GM19452 (cell line): ENCODE results near the gene ITPR2.
A peak's percentile ranks its signal among the peaks of the same experiment; 100 is the strongest.

Experiments used
- ATAC-seq: cut with Tn5 transposase; IDR thresholded peaks from one replicate; pipeline ENCODE4 v1.9.1; 2021; ENCODE audit not compliant: unreplicated experiment

Gene ITPR2

DNA sequence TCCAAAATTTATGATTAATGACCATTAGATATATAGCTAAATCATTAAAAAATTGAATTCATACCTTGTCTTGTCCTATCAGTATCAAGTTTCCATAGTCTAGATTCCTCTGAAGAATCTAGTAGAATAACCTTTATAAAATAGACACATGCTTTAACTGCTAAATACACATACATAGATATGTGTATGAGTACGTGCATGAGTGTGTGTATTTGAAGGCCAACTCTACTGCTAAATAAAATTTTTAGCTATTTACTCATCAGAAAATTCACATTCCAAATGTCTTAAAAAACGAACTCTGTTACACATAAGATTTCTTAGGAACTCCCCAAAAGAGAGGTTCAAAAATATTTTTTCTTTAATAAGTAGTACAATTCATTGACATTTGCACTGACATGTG lies 404.6 kb downstream of the ITPR2 start:
- no peak for ATAC-seq

DNA sequence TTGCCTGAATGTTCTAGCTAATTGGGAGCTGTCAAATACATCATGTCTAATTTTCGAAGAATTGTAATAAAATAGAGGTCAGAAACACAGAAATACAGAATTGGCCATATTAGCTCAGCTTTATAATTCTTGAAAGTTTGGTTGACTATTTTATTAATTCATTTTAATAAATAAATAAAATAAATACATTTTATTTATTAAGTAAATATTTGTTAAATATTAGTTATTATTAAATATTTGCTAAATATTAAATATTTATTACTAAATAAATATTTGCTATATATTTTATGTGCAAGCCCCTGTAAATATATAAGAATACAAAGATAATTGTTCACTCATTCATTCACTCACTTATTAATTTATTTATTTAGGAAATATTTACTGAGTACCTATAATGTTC lies 406.3 kb downstream of the ITPR2 start:
- ATAC-seq = no peak

DNA sequence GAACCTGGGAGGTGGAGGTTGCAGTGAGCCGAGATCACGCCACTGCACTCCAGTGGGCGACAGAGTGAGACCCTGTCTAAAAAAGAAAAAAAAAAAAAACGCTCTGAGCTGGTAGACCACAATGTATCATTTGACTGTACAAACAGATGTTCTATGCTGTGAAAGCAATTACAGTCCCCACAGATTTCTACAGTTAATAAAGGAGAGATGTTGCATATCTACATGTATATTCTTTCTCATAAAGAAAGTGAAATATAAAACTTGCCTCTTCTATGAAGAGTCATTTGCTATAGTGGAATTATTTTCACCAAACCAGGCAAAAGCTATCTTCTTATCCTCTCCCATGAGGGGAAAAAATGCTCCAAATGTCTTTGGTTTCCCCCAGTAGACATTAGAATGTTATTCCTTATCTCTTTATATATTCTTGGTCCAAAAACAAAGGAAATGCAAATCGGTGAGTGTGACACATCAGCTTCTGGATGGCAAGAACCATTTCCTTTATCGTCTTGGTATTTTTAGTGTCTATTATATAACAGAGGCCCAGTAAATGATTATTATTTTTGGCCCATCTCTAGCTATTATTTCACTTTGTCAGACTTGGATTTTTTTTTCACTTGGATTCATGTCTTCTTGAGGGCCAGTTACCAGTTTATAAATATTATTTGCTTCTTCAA lies 407.3 kb downstream of the ITPR2 start:
- ATAC-seq = peak; percentile 74

DNA sequence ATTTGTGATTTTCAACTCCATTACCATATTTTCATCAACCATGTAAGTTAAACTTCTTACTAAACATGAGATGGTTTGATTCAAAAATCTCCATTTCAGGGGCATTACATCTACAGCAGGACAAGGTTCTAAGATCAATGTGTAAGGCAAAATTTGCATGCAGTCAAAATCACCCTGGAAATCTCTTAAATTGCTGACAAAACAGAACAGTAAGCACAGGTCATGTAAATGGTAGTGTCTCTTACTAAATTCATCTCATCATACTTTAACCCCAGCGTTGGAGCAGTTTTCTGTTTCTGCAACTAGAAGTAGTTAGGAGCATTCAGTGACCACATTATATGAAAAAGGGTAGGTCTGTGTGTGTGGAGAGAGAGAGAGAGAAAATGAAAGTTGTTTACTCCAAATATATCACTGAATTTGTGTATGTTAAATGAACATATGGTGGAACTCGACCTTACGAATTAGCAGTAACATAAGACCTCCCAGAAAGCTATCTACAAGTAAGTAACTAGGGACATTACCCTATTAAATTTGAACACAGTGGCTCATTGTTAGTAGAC lies 410.1 kb downstream of the ITPR2 start:
- peak; percentile 38 for ATAC-seq

DNA sequence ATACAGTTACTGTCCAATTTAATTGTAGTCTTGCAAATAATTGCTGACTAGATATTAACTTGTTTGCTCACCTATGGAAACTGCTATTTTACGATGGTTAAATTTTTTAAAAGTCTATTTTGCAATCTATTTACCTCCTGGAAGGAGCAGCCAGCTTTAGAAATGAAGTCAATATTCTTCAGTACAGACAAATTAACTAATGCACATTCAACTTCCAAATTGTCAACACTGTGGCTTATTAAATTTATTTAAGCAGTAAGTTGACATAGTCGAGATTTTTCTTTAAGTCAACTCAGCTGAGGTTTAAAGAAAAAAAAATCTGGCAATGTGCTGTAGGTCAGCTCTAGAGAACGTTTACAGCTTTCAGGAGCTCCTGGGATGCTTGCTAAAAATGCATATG lies 416.4 kb downstream of the ITPR2 start:
- no peak for ATAC-seq

DNA sequence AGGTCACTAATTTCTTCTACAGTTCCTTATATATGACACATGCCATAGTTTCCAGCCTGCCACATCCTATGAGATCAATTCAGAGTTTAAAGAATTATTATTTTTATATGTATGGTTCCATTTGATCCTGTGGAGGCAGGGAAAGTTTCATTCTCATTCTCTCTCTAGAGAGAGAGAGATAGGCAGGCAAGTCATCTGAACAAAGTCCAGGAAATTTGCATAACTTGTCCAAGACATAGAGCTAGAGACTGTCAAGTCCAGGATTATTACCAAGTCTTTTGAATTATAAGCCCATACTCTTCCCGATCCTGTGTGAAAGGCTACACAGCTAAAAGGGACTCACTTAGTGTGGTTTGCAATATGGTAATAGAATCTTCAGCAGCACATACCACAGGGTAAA lies 422.3 kb downstream of the ITPR2 start:
- no peak for ATAC-seq

DNA sequence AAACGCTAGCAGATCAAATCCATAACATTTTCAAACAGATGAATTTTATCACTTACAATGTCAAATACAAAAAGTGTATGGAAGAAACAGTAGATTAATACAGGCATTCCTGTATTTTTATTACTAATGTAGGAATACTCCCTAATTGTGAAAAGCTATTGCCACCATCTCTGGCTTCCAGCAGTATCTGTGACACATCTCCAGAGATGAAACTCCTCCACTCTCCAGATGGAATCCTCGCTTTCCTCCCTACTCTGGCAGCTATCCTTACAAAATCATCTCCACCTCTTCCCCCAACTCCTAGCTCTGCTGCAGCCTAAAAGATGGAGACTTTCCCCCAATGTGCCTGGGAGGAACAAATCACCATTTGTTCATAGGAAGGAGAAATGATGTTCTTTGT lies 426.2 kb downstream of the ITPR2 start:
- ATAC-seq = no peak

DNA sequence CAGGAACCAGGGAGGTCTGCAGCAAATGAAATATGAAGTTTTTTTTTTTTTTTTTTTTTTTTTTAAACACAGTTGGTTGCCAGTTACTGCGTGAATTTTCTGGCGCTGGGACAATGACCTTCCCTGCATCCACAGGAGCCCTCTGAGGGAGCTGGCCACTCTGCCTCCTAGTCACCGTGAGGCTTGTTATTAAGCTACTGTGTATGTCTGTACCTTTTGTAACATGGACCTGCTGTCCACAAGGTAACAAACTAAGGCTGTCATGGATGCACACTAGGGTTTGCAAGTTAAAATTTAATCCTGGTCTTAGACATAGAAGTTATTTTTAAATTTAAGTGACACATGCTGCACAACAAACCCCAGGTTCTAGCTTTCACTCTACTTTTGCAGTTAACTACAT lies 426.6 kb downstream of the ITPR2 start:
- ATAC-seq = no peak

DNA sequence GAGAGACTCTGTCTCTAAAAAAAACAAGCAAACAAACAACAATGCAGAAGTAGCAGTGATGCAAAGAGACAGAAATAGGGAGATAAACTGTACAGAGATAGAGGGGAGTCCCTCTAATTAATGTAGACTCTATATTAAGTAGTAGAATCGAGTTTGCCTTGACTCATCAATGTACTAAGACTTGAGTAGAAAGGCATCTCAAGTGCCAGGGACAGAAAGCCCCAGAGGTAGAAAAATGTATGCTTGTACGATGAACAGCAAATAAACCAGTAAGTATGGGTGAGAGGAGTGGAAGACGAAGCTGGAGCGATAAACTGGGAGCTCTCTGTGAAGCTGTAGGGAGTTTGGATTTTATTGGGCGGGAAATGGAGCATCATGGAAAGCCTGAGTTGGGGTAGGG lies 429.4 kb downstream of the ITPR2 start:
- no peak for ATAC-seq

DNA sequence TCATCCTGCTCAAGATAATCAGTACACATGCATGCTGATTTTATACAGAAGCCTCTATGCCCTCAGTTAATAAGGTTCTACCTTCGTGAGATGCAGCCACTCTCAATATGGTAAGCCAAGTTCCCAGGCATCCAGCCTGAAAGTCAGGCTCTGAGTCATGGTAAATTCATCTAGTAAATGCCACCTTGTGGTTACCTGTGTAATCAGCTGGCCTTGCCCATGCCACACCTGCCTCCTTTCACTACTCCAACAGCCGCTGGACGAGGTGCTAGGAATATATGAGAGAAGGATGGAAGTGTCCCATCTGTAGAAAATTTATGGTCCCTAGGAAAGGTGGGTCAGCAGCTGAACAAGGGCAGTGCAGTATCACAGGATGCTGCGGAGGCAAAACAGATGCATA lies 430.3 kb downstream of the ITPR2 start:
- no peak for ATAC-seq

DNA sequence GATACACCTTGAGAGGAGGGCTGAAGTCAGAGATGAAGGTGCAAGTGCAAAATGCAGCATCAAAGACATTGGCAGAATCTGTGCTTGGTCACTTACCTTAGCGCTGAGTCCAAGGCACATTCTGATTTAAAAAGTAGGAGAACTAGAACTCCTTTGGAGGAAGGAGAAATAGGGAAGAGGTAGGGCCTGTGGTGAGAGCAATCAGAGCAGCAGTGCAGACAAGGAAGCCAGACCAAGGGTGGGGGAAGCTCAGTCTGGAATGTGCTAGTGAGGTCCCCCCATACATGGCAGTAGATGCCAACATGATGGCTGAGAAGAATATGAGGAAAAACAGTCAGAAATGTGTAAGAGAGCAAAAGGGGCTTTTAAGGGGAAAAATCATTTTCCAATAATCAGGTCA lies 431.1 kb downstream of the ITPR2 start:
- no peak for ATAC-seq

DNA sequence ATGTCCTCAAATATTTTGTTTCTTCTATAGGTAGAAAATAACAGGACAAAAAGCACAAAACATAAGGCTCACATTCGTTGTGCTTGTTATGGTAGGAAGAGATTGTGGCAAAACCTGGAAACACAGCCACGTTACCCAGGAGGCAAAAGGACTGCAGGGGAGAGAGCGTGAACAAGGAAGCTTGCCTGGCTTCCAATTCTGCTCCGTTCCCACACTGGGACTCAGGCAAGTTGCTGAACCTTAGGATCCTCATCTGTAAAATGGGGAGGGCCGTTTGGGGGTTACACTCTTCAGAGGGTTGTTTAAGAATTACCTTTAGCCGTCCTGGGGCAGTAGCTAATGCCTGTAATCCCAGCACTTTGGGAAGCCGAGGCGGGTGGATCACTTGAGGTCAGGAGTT lies 432.4 kb downstream of the ITPR2 start:
- no peak for ATAC-seq

DNA sequence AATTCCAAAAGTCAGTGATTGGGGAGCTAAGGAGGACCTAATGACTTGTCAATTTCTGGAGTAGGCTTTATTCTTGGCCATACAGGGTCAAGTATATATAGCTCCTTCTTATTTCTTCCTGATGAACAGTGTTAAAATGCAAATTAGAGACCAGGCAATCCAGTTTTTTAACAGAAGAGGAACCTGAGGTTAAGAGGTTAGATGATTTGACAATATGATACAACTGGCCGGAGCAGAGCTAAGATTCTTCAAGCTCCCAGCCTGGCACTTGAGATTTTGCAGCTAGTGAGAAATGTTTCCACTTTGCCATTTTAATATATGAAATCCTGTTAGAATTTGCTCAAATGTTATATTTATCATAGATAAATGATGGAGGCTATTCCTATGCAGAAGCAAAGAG lies 433.6 kb downstream of the ITPR2 start:
- ATAC-seq = no peak

DNA sequence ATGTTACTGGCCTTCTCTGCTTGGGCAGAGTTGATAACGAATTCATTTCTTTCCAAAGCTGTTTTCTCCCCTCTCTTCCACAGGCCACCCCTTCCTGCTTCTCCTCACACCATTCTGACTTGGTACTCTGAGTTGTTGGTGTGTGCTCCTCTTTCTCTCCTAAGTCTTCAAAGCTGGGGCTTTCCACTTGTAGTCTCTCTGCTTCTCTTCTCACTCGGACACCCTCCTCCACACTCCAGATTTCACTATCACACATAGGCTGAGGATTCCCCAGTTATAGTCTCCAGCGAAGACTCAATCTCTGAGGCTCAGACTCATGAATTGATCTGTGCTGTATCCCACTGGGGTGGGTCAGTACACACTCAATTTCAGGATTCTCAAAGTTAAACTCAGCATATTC lies 436.6 kb downstream of the ITPR2 start:
- peak; percentile 71 for ATAC-seq

DNA sequence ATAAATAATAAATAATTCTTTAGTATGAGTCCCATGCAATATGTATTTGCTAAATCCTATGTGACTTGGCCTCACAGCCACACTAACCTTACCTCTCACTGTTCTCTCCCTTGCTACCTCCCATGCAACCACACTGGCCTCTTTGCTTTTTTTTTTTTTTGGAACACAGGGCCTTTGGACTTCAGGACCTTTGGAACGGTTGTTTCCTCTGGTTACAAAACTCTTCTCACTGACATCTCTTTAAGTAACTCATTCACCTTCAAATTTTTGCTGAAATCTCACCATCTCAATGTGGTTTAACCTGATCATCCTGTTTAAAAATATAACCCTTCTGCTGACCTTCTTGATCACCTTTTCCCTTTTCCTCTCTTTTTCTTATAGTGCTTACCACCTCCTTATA lies 443.7 kb downstream of the ITPR2 start:
- no peak for ATAC-seq

DNA sequence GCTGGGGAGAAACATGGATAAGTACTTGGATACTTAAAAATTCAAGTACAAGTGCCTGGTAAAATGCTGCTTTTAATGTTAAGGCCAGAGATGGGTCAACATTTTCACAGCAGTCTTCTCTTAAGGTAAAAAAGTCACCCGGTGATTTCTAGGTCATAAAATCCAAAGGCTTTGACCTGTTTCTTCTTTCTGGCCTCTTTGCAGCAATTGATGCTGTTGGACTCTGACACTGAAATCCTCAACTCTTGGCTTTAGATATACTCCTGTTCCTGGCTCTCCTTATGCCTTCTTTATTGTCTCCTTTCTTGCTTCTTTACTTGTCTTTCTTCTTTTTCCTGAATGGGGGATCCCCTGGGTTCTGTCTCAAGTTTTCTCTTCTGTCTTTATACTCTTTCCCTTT lies 448.5 kb downstream of the ITPR2 start:
- ATAC-seq = no peak

DNA sequence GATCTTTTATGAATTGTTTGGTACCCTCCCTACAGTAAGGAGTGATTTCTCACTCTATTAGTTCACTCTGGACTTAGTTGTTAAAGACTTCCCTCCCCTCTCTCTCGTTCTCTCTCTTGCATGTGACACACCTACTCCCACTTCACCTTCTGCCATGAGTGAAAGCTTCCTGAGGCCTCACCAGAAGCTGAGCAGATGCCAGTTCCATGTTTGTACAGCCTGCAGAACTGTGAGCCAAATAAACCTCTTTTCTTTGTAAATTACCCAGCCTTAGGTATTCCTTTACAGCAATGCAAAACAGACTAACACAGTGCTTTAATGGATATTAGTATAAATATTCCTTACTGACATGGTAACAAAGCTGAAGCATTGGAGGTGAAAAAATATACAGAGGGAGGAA lies 450.0 kb downstream of the ITPR2 start:
- no peak for ATAC-seq

DNA sequence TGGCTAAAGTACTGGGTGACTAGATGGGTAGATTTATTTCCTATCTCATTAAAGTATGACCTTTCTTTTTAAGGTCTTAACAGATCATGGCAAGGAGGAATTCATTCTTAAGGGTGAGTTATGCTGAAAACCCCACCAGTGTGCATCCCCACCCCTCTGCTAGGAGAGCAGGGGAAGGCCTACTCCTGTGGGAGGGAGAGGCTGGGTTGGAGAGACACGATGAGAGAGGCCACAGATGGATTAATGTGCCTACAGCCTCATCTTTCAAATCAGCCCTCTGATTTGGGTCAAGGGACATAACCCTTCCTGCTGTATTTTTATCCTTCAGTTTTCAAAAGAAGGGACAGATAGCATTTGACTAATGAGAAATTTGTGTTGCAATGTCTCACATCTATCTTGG lies 452.1 kb downstream of the ITPR2 start:
- no peak for ATAC-seq

DNA sequence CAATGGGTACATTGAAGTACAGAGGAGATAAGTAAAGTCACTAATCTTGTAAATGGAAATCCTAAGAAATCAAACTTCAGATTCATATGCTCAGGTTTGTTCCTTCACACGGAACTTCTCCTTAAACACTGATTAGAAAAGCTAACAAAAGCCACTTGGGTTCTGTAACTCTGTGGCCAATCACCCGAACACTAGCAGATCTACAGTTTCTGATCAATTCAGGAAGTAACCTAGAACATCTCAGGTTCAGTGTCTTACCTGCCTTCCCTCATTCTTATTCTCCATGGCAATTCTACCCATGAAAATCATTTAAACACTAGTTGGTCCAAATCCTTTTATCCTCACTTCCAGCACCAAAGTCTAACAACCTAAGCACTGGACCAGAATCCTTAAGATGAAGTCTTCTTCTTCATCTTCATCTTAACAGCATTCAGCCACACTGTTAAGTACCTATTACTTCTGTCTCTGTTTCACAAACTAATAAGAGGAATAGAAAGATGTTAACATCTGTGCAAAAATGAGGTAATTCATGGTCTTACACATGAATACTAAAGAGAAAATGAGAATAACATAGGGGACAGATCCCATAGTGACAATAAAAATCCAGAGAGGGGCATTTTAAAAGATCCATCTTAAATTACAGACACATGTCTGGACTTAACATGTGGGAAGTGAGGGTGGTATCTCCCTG lies 453.1 kb downstream of the ITPR2 start:
- no peak for ATAC-seq

DNA sequence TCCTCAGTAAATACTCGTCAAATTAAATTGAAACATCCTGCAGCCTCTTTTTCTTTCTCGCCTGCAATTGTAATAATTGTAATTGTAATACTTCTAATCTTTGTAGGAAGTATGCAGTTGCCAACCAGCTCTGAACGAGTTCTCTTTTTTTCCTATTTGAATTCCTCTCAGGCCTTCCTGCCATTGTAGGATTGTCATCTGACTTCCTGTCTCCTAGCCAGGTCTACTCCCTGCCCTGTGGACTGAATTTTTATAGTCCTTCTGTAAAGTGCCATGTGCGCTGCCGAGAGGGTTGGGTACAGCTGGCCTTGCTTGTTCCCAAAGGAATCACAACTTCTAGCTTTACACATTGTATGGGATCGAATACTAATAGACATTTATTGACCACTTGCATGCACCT lies 454.3 kb downstream of the ITPR2 start:
- no peak for ATAC-seq

DNA sequence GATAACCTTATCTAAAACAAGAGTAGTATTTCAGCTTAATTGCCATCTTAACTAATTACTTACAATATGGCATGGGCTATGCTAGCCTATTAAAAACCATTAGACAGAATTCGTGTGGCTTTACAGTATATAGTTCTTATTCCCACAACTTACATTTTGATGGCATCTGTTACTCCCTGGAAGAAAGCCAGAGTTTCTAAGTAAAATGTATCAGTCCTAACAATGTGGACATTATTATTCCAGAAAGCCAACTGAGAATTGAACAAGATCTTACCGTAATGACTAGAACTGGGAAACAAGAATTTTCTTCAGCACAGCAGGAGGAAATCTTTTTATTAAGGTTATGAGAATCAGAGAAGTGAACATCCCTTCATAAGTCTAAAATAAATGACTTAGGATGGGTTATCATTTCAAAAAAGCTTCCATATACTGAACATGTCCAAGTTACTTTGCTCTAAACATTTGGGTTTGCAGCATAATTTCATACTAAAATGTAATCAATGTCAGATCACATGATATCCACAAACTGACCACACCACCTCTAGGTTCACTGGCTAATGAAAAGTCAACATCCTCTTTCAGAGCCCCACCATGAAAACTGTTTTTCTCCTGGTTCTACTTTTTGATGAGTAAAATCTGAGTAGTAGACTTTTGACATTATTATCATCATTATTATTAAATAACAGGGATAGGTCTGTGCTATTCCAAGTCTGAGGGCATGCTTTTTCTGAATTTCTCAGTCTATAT lies 457.9 kb downstream of the ITPR2 start:
- ATAC-seq = no peak
